Lung (tissue), 12 donors: ENCODE data around the gene LCN10. TPM values are rescaled to one million over a fixed set of nuclear protein-coding genes. Genes with fewer than 3 reads are reported as not detected.
"Not testable (repeated sequence)": the region's sequence is repeated elsewhere in the genome, so short reads cannot be mapped to it uniquely, and the experiment has no call there.

Source experiments
- ATAC-seq: fragments of 200-7000 bp; cut with Tn5 transposase; one replicate; pipeline ENCODE4 v1.9.1; 2020; ENCODE audit warnings: moderate number of reproducible peaks; ENCODE audit not compliant: insufficient read depth, low FRiP score
- DNase-seq, 3 donors: peaks; one replicate each; pipeline ENCODE4 v3.0.0-alpha.2; 2013 to 2017
- H3K27ac ChIP-seq, 2 donors: one replicate each; pipeline ENCODE4 v1.5.1; 2013; ENCODE audit warnings: mild to moderate bottlenecking in 2 of 2, moderate library complexity in 2 of 2, control low read depth in 1 of 2, inconsistent platforms in 1 of 2, low read depth in 1 of 2, low read length in 1 of 2
- H3K27me3 ChIP-seq, 3 donors: one replicate each; pipeline ENCODE4 v1.5.1; 2013; ENCODE audit warnings: low read length in 2 of 3; ENCODE audit not compliant: control insufficient read depth in 3 of 3, insufficient read depth in 3 of 3
- H3K36me3 ChIP-seq, 4 donors: one replicate each; pipeline ENCODE4 v1.5.1; 2013; ENCODE audit warnings: low read length in 4 of 4, mild to moderate bottlenecking in 1 of 4, moderate library complexity in 1 of 4; ENCODE audit not compliant: control insufficient read depth in 4 of 4, insufficient read depth in 4 of 4
- H3K4me1 ChIP-seq, 5 donors: one replicate each; pipeline ENCODE4 v1.5.1; 2013; ENCODE audit warnings: low read length in 5 of 5, mild to moderate bottlenecking in 2 of 5, moderate library complexity in 1 of 5; ENCODE audit not compliant: control insufficient read depth in 5 of 5, insufficient read depth in 5 of 5
- H3K4me3 ChIP-seq: one replicate; pipeline ENCODE4 v1.5.1; 2013; ENCODE audit warnings: mild to moderate bottlenecking, control low read depth, moderate library complexity
- H3K9ac ChIP-seq, 2 donors: one replicate each; pipeline ENCODE4 v1.5.1; 2013; ENCODE audit warnings: low read length in 2 of 2, control low read depth in 1 of 2; ENCODE audit not compliant: insufficient read depth in 1 of 2
- H3K9me3 ChIP-seq, 4 donors: one replicate each; pipeline ENCODE4 v1.5.1; 2013; ENCODE audit warnings: low read length in 3 of 4, mild to moderate bottlenecking in 1 of 4, moderate library complexity in 1 of 4; ENCODE audit not compliant: control insufficient read depth in 4 of 4, insufficient read depth in 3 of 4
- whole genome bisulfite sequencing, 2 donors: extraction: QIAGEN DNeasy Blood & Tissue Kit; methylation state at CpG; one replicate each; pipeline ENCODE4 v1.1.7; 2013; 5-methylcytosine and 5-hydroxymethylcytosine counted together
- polyA plus RNA-seq, 2 donors: library from polyadenylated mRNA; stranded (reverse); fragments of 200-250 nt; gene quantifications; one replicate each; pipeline ENCODE4 v1.2.1, GENCODE V29; 2013
- total RNA-seq, 2 donors: library from RNA; depleted of rRNA in 1 of 2; stranded (reverse); fragments of >200 nt in 1 of 2; gene quantifications; one replicate each; pipeline ENCODE4 v1.2.1, GENCODE V29; 2014 to 2021
- TF ChIP-seq, protein P1 (sequence below): IDR thresholded peaks from 2 replicates; pipeline ENCODE4 v1.5.1; 2012; ENCODE audit warnings: mild to moderate bottlenecking; ENCODE audit errors: control extremely low read depth, extremely low read depth
- donor health status: control.
- donor health status: control.
- donor health status: Bipolar disorder and iron deficiency.
- donor health status: healthy.
- donor health status: DM: yes; HTN: yes; CAD: no.

Gene LCN10
- total and polyA plus RNA-seq, 4 donors, result 0.72 to 6.4 (median 4.7) TPM; not detected in 1

GRCh38 chr9:136789523-136789937 is 46.8 kb upstream of the LCN10 start:
- H3K4me3 ChIP-seq, result no peak overlapping the region
- H3K9me3 ChIP-seq, result no peaks in the 10 kb centered on the region
- no peaks in the 10 kb centered on the region for H3K27me3 ChIP-seq
- peaks cover 0 to 20% (median 7%) of the 10 kb centered on the region in 5 donors for H3K4me1 ChIP-seq
- peaks cover 0 to 9% (median 3%) of the 10 kb centered on the region in 4 donors for H3K36me3 ChIP-seq
- 81 to 84% methylated on average over 3 of the region's 3 CpGs for WGBS, 2 donors
- TF ChIP-seq, protein P1, sequence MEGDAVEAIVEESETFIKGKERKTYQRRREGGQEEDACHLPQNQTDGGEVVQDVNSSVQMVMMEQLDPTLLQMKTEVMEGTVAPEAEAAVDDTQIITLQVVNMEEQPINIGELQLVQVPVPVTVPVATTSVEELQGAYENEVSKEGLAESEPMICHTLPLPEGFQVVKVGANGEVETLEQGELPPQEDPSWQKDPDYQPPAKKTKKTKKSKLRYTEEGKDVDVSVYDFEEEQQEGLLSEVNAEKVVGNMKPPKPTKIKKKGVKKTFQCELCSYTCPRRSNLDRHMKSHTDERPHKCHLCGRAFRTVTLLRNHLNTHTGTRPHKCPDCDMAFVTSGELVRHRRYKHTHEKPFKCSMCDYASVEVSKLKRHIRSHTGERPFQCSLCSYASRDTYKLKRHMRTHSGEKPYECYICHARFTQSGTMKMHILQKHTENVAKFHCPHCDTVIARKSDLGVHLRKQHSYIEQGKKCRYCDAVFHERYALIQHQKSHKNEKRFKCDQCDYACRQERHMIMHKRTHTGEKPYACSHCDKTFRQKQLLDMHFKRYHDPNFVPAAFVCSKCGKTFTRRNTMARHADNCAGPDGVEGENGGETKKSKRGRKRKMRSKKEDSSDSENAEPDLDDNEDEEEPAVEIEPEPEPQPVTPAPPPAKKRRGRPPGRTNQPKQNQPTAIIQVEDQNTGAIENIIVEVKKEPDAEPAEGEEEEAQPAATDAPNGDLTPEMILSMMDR, result no peak
- DNase-seq (peak in 1 of 3 donors; percentile 37), ATAC-seq (no peak)
- no peak overlapping the region for H3K27ac ChIP-seq
- H3K9ac ChIP-seq, result no peak overlapping the region

DNA sequence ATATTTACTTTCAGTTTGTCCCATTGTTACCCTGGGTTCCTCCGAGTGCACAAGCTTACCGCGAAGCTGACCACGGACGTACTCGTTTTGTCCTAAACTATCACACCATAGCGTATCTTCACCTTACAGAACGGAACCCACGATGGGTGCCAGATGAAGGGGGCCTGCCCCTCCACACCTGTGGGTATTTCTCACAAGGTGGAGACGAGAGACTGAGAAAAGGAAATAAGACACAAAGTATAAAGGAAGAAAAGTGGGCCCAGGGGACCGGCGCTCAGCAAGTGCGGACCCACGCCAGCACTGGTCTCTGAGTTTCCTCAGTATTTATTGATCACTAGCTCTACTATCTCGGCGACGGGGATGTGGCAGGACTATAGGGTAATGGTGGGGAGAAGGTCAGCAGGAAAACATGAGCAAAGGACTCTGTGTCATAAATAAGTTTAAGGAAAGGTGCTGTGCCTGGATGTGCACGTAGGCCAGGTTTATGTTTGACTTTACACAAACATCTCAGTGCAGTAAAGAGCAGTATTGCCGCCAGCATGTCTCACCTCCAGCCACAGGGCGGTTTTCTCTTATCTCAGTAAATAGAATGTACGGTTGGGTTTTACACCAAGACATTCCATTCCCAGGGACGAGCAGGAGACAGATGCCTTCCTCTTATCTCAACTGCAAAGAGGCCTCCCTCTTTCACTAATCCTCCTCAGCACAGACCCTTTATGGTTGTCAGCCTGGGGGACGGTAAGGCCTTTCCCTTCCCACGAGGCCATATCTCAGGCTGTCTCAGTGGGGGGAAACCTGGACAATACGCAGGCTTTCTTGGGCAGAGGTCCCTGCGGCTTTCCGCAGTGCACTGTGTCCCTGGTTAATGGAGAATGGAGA is 46.1 kb upstream of the LCN10 start:
- H3K4me3 ChIP-seq, H3K27me3 ChIP-seq, H3K36me3 ChIP-seq, H3K9ac ChIP-seq, H3K9me3 ChIP-seq, ATAC-seq, DNase-seq, H3K27ac ChIP-seq: not testable (repeated sequence)
- WGBS, 2 donors, result 75 to 83% methylated on average over 27 of the region's 27 CpGs
- peaks cover 0 to 20% (median 7%) of the 10 kb centered on the region in 5 donors for H3K4me1 ChIP-seq

GRCh38 chr9:136787690-136788400 is 45.1 kb upstream of the LCN10 start:
- Histone ChIP-seq H3K27ac (no peak overlapping the region), H3K36me3 (peaks cover 0 to 1% (median 0%) of the 10 kb centered on the region in 4 donors), H3K9ac (no peak overlapping the region), H3K27me3 (no peaks in the 10 kb centered on the region), H3K4me1 (peaks cover 0 to 20% (median 7%) of the 10 kb centered on the region in 5 donors), H3K9me3 (no peaks in the 10 kb centered on the region), H3K4me3 (no peak overlapping the region)
- DNase-seq (peak; percentile 76 to 83 (median 80)), ATAC-seq (no peak)
- 18 to 26% methylated on average over 21 of the region's 21 CpGs for WGBS, 2 donors
- TF ChIP-seq, protein P1, result peak; percentile 97

GRCh38 chr9:136786983-136787382 is 44.2 kb upstream of the LCN10 start:
- not testable (repeated sequence) for DNase-seq, H3K27ac ChIP-seq, H3K27me3 ChIP-seq, H3K36me3 ChIP-seq, H3K9ac ChIP-seq, ATAC-seq, H3K4me3 ChIP-seq, H3K9me3 ChIP-seq
- 37 to 55% methylated on average over 4 of the region's 4 CpGs for WGBS, 2 donors
- peaks cover 0 to 17% (median 4%) of the 10 kb centered on the region in 5 donors for H3K4me1 ChIP-seq
